Omental fat pad (tissue), 4 donors: ENCODE measurements around the gene RFK. TPM values are rescaled to one million over a fixed set of nuclear protein-coding genes. Genes with fewer than 3 reads are reported as not detected.

Source experiments
- ATAC-seq: fragments of 150-250 bp; one replicate; pipeline ENCODE4 v1.9.1; 2016; ENCODE audit warnings: mild to moderate bottlenecking, moderate library complexity; ENCODE audit not compliant: low FRiP score
- DNase-seq: peaks from one replicate; pipeline ENCODE4 v3.0.0-alpha.2; 2019; ENCODE audit warnings: low spot score
- CTCF ChIP-seq, 3 donors: fragments of 450-650 bp; IDR thresholded peaks; one replicate each; pipeline ENCODE4 v1.5.1; 2016 to 2017; ENCODE audit warnings: antibody characterized with exemption in 3 of 3, mild to moderate bottlenecking in 3 of 3, moderate library complexity in 2 of 3
- total RNA-seq, 4 donors: library from RNA; depleted of rRNA; stranded (reverse); fragments of >200 nt; gene quantifications; one replicate each; pipeline ENCODE4 v1.1.0, GENCODE V29; 2016

RFK gene
- total RNA-seq, 4 donors from 2014 or later = 15.0 to 28.7 (median 19.2) TPM

- ATAC-seq = no peak
- TF ChIP-seq CTCF (IDR thresholded peaks at IDR 0.05) = no peak
- no peak for DNase-seq
Observed at GRCh38 chr9:76419782-76420380, 25.7 kb upstream of the RFK start.

- TF ChIP-seq CTCF (IDR thresholded peaks at IDR 0.05) = no peak
- DNase-seq = no peak
- ATAC-seq = no peak
Observed at GRCh38 chr9:76417394-76417793, 23.2 kb upstream of the RFK start.

GRCh38 chr9:76415731-76416130, 21.5 kb upstream of the RFK start:
- TF ChIP-seq CTCF (IDR thresholded peaks at IDR 0.05) = no peak
- DNase-seq (no peak), ATAC-seq (no peak)

- DNase-seq (no peak), ATAC-seq (no peak)
- TF ChIP-seq CTCF (IDR thresholded peaks at IDR 0.05) = no peak
Observed at GRCh38 chr9:76415154-76415553, 20.9 kb upstream of the RFK start.

GRCh38 chr9:76414661-76415060, 20.4 kb upstream of the RFK start:
- no peak for TF ChIP-seq CTCF (IDR thresholded peaks at IDR 0.05)
- ATAC-seq (no peak), DNase-seq (no peak)

- DNase-seq = no peak
- ATAC-seq = no peak
- TF ChIP-seq CTCF (IDR thresholded peaks at IDR 0.05) = no peak
Observed at GRCh38 chr9:76413658-76414057, 19.4 kb upstream of the RFK start.

- DNase-seq = no peak
- no peak for ATAC-seq
- no peak for TF ChIP-seq CTCF (IDR thresholded peaks at IDR 0.05)
Observed at GRCh38 chr9:76412638-76413037, 18.4 kb upstream of the RFK start.
